Measurements from ENCODE around the gene TICAM2.

TICAM2 gene

DNA sequence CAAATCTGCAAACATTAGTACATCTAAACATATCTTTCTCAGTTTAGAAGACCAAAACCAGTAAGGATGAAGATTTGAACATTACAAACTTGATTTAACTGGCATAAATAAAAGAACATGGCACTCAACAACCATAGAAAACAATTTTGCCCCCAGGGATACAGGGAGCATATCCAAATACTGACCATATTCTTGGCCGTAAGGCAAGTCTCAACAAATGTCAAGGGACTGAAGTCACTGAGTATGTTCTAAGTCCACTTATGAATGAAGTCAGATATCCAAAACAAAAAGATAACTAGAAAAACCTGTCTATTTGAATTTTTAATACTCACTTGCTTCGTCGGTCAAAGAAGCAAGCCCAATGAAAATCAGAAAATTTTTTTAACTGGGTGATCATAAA lies 71.9 kb downstream of the TICAM2 start:
- no peak for DNase-seq
